Small intestine (tissue), 7 donors: Measurements from ENCODE around the gene ITPR2. TPM values are rescaled to one million over a fixed set of nuclear protein-coding genes. Genes with fewer than 3 reads are reported as not detected.

Source experiments
- DNase-seq, 2 donors: peaks; one replicate each; pipeline versions ENCODE4 v3.0.0 to v3.0.0-alpha.2; 2013
- FAIRE-seq: peaks from 2 replicates; lab custom pipeline; 2012; peaks lifted over from hg19 to GRCh38; lab: Jason Lieb, UNC
- H3K27ac ChIP-seq, 3 donors: one replicate each; pipeline ENCODE4 v1.5.1; 2013; ENCODE audit warnings: low read length in 2 of 3, mild to moderate bottlenecking in 2 of 3, control low read depth in 1 of 3, inconsistent platforms in 1 of 3, low read depth in 1 of 3, moderate library complexity in 1 of 3
- H3K27me3 ChIP-seq, 3 donors: one replicate each; pipeline ENCODE4 v1.6.1; 2013; ENCODE audit warnings: low read length in 3 of 3, inconsistent platforms in 1 of 3; ENCODE audit not compliant: control insufficient read depth in 3 of 3, insufficient read depth in 3 of 3
- H3K36me3 ChIP-seq, 3 donors: one replicate each; pipeline ENCODE4 v1.6.1; 2013; ENCODE audit warnings: low read length in 3 of 3, inconsistent platforms in 1 of 3, low read depth in 1 of 3, mild to moderate bottlenecking in 1 of 3, moderate library complexity in 1 of 3; ENCODE audit not compliant: control insufficient read depth in 3 of 3, insufficient read depth in 2 of 3
- H3K4me1 ChIP-seq, 3 donors: one replicate each; pipeline ENCODE4 v1.6.1; 2013; ENCODE audit warnings: low read length in 2 of 3, inconsistent platforms in 1 of 3, low read depth in 1 of 3, mild to moderate bottlenecking in 1 of 3, moderate library complexity in 1 of 3; ENCODE audit not compliant: control insufficient read depth in 3 of 3, insufficient read depth in 2 of 3
- H3K4me3 ChIP-seq, 3 donors: one replicate each; pipeline ENCODE4 v1.5.1; 2013; ENCODE audit warnings: low read length in 3 of 3, control low read depth in 1 of 3, inconsistent platforms in 1 of 3, low read depth in 1 of 3, mild to moderate bottlenecking in 1 of 3, moderate library complexity in 1 of 3
- H3K9me3 ChIP-seq, 2 donors: one replicate each; pipeline ENCODE4 v1.6.1; 2013; ENCODE audit warnings: low read depth in 1 of 2, low read length in 1 of 2; ENCODE audit not compliant: control insufficient read depth in 2 of 2, insufficient read depth in 1 of 2
- WGBS, 3 donors: extraction: QIAGEN DNeasy Blood & Tissue Kit; methylation state at CpG; one replicate each; pipeline ENCODE4 v1.1.7; 2013; 5-methylcytosine and 5-hydroxymethylcytosine counted together
- polyA plus RNA-seq, 4 donors: library from polyadenylated mRNA; stranded (reverse) in 3 of 4; unstranded in 1 of 4; fragments of 200-250 nt in 3 of 4; fragments of 120-200 nt in 1 of 4; gene quantifications; one replicate each; pipeline versions ENCODE4 v1.2.1 to v1.2.3, GENCODE V29; 2013
- donor health status: healthy with polysubstance abuse.
- donor health status: control.
- donor health status: control.
- donor health status: Bipolar disorder and iron deficiency.
- donor health status: healthy.

ITPR2 gene
- polyA plus RNA-seq, 4 donors = 2.2 to 9.2 (median 4.4) TPM

GRCh38 chr12:26620907-26621306, 212.1 kb downstream of the ITPR2 start:
- no peak for DNase-seq
- no peak overlapping the region for H3K27ac ChIP-seq
- H3K4me3 ChIP-seq = no peak overlapping the region
- H3K9me3 ChIP-seq = no peaks in the 10 kb centered on the region
- H3K36me3 ChIP-seq = peaks cover 0 to 8% (median 5%) of the 10 kb centered on the region in 3 donors
- WGBS, 3 donors = 90 to 96% (median 93%) methylated on average over 5 of the region's 5 CpGs
- no peaks in the 10 kb centered on the region for H3K4me1 ChIP-seq
- H3K27me3 ChIP-seq = no peaks in the 10 kb centered on the region
- no peak for FAIRE-seq

GRCh38 chr12:26617513-26617912, 215.5 kb downstream of the ITPR2 start:
- no peak for DNase-seq
- H3K4me1 ChIP-seq = no peaks in the 10 kb centered on the region
- no peak overlapping the region for H3K27ac ChIP-seq
- FAIRE-seq = no peak
- H3K36me3 ChIP-seq = peaks cover 2 to 6% (median 5%) of the 10 kb centered on the region in 3 donors
- H3K9me3 ChIP-seq = no peaks in the 10 kb centered on the region
- H3K4me3 ChIP-seq = no peak overlapping the region
- WGBS, 3 donors = 91 to 100% (median 95%) methylated on average over 1 of the region's 1 CpG
- H3K27me3 ChIP-seq = no peaks in the 10 kb centered on the region

GRCh38 chr12:26614011-26614616, 218.9 kb downstream of the ITPR2 start:
- 43 to 46% (median 46%) methylated on average over 3 of the region's 3 CpGs for WGBS, 3 donors
- no peak overlapping the region for H3K27ac ChIP-seq
- H3K36me3 ChIP-seq = peaks cover 0 to 2% (median 0%) of the 10 kb centered on the region in 3 donors
- no peak overlapping the region for H3K4me3 ChIP-seq
- no peaks in the 10 kb centered on the region for H3K9me3 ChIP-seq
- DNase-seq (peak; percentile 11 to 51), FAIRE-seq (no peak)
- H3K4me1 ChIP-seq = no peaks in the 10 kb centered on the region
- no peaks in the 10 kb centered on the region for H3K27me3 ChIP-seq

GRCh38 chr12:26612203-26612602, 220.8 kb downstream of the ITPR2 start:
- Histone ChIP-seq H3K27ac (no peak overlapping the region), H3K27me3 (no peaks in the 10 kb centered on the region), H3K4me3 (no peak overlapping the region), H3K4me1 (no peaks in the 10 kb centered on the region), H3K36me3 (peaks cover 0 to 2% (median 2%) of the 10 kb centered on the region in 3 donors), H3K9me3 (no peaks in the 10 kb centered on the region)
- 65 to 87% (median 83%) methylated on average over 2 of the region's 2 CpGs for WGBS, 3 donors
- no peak for DNase-seq
- no peak for FAIRE-seq

- no peak for FAIRE-seq
- Histone ChIP-seq H3K27me3 (no peaks in the 10 kb centered on the region), H3K27ac (no peak overlapping the region), H3K9me3 (no peaks in the 10 kb centered on the region), H3K36me3 (peaks cover 1 to 2% (median 2%) of the 10 kb centered on the region in 3 donors), H3K4me3 (no peak overlapping the region), H3K4me1 (no peaks in the 10 kb centered on the region)
- WGBS, 3 donors = 93 to 98% (median 97%) methylated on average over 6 of the region's 6 CpGs
- DNase-seq = no peak
These were observed 221.4 kb downstream of the ITPR2 start for GRCh38 chr12:26611598-26611997.

GRCh38 chr12:26610774-26611173, 222.2 kb downstream of the ITPR2 start:
- Histone ChIP-seq H3K4me3 (no peak overlapping the region), H3K27me3 (no peaks in the 10 kb centered on the region), H3K4me1 (no peaks in the 10 kb centered on the region), H3K36me3 (peaks cover 1 to 2% (median 2%) of the 10 kb centered on the region in 3 donors), H3K9me3 (no peaks in the 10 kb centered on the region), H3K27ac (no peak overlapping the region)
- 96 to 100% (median 98%) methylated on average over 8 of the region's 8 CpGs for WGBS, 3 donors
- FAIRE-seq = no peak
- DNase-seq = no peak

- no peak overlapping the region for H3K4me3 ChIP-seq
- 80 to 91% (median 90%) methylated on average over 1 of the region's 1 CpG for WGBS, 3 donors
- FAIRE-seq (no peak), DNase-seq (no peak)
- no peaks in the 10 kb centered on the region for H3K9me3 ChIP-seq
- H3K27me3 ChIP-seq = no peaks in the 10 kb centered on the region
- no peaks in the 10 kb centered on the region for H3K4me1 ChIP-seq
- H3K27ac ChIP-seq = no peak overlapping the region
- H3K36me3 ChIP-seq = peaks cover 1 to 2% (median 2%) of the 10 kb centered on the region in 3 donors
These were observed 223.0 kb downstream of the ITPR2 start for GRCh38 chr12:26609986-26610385.

GRCh38 chr12:26608706-26609105, 224.3 kb downstream of the ITPR2 start:
- WGBS, 3 donors = 89 to 97% (median 96%) methylated on average over 2 of the region's 2 CpGs
- H3K4me1 ChIP-seq = no peaks in the 10 kb centered on the region
- DNase-seq (no peak), FAIRE-seq (no peak)
- H3K27ac ChIP-seq = no peak overlapping the region
- no peaks in the 10 kb centered on the region for H3K9me3 ChIP-seq
- no peak overlapping the region for H3K4me3 ChIP-seq
- no peaks in the 10 kb centered on the region for H3K27me3 ChIP-seq
- peaks cover 1 to 2% (median 2%) of the 10 kb centered on the region in 3 donors for H3K36me3 ChIP-seq

GRCh38 chr12:26608273-26608672, 224.7 kb downstream of the ITPR2 start:
- Histone ChIP-seq H3K9me3 (no peaks in the 10 kb centered on the region), H3K27me3 (no peaks in the 10 kb centered on the region), H3K4me1 (no peaks in the 10 kb centered on the region), H3K36me3 (peaks cover 1 to 2% (median 2%) of the 10 kb centered on the region in 3 donors), H3K4me3 (no peak overlapping the region), H3K27ac (no peak overlapping the region)
- 91 to 98% (median 98%) methylated on average over 12 of the region's 12 CpGs for WGBS, 3 donors
- FAIRE-seq (no peak), DNase-seq (no peak)
